CD4-positive, alpha-beta memory T cell (primary cell): ENCODE results near the gene CHSY1. TPM values are rescaled to one million over a fixed set of nuclear protein-coding genes. Genes with fewer than 3 reads are reported as not detected.

Experiments
- CTCF ChIA-PET: fragments of 350-600 bp; sonication (Branson Sonifier 250); formaldehyde crosslinking; loops from one replicate; lab custom pipeline; 2021; ENCODE audit warnings: inconsistent platforms; ENCODE audit not compliant: partially characterized antibody; lab: Charles Lee
- POLR2A ChIA-PET: fragments of 350-600 bp; sonication (Branson Sonifier 250); formaldehyde crosslinking; loops from one replicate; lab custom pipeline; 2021; ENCODE audit not compliant: partially characterized antibody; lab: Charles Lee
- DNase-seq, 5 donors: peaks; one replicate each; pipeline versions ENCODE4 v3.0.0 to v3.0.0-alpha.2; 2020 to 2022; ENCODE audit warnings: mixed read lengths in 1 of 5
- H3K27ac ChIP-seq: one replicate; pipeline ENCODE4 v1.7.0; 2013; ENCODE audit warnings: low read depth, low read length
- H3K27me3 ChIP-seq: 2 replicates; pipeline ENCODE4 v1.7.0; 2013; ENCODE audit warnings: mild to moderate bottlenecking, low read length, moderate library complexity; ENCODE audit not compliant: insufficient read depth
- H3K36me3 ChIP-seq: 2 replicates; pipeline ENCODE4 v1.7.0; 2013; ENCODE audit warnings: mild to moderate bottlenecking, low read length, moderate library complexity; ENCODE audit not compliant: insufficient read depth
- H3K4me1 ChIP-seq: 2 replicates; pipeline ENCODE4 v1.7.0; 2013; ENCODE audit warnings: mild to moderate bottlenecking, low read length, moderate library complexity; ENCODE audit not compliant: insufficient read depth
- H3K4me3 ChIP-seq, 2 donors: one replicate each; pipeline ENCODE4 v1.7.0; 2013; ENCODE audit warnings: low read length in 2 of 2, mild to moderate bottlenecking in 1 of 2
- H3K9me3 ChIP-seq, 2 donors: one replicate each; pipeline ENCODE4 v1.7.0; 2013; ENCODE audit warnings: low read length in 2 of 2, control low read depth in 1 of 2; ENCODE audit not compliant: control insufficient read depth in 1 of 2
- H3K27ac Mint-ChIP-seq, 7 donors: one replicate each; pipeline ENCODE4 v1.8.0; 2020 to 2021; ENCODE audit warnings: mixed read lengths in 7 of 7, mild to moderate bottlenecking in 6 of 7, inconsistent platforms in 3 of 7, moderate library complexity in 3 of 7
- H3K27me3 Mint-ChIP-seq, 2 donors: one replicate each; pipeline ENCODE4 v1.8.0; 2020 to 2021; ENCODE audit warnings: mixed read lengths in 2 of 2
- H3K36me3 Mint-ChIP-seq, 2 donors: one replicate each; pipeline ENCODE4 v1.8.0; 2020 to 2021; ENCODE audit warnings: mixed read lengths in 2 of 2, inconsistent platforms in 1 of 2, mild to moderate bottlenecking in 1 of 2
- H3K4me1 Mint-ChIP-seq, 4 donors: one replicate each; pipeline ENCODE4 v1.8.0; 2020 to 2021; ENCODE audit warnings: mixed read lengths in 4 of 4, mild to moderate bottlenecking in 1 of 4
- H3K4me3 Mint-ChIP-seq, 8 donors: one replicate each; pipeline ENCODE4 v1.8.0; 2020 to 2021; ENCODE audit warnings: mixed read lengths in 8 of 8, mild to moderate bottlenecking in 7 of 8, moderate library complexity in 6 of 8, inconsistent platforms in 3 of 8
- H3K9me3 Mint-ChIP-seq, 8 donors: one replicate each; pipeline ENCODE4 v1.8.0; 2020 to 2021; ENCODE audit warnings: mixed read lengths in 8 of 8, mild to moderate bottlenecking in 5 of 8, inconsistent platforms in 3 of 8, moderate library complexity in 1 of 8
- intact Hi-C: fragments of 100-400 bp; cut with micrococcal nuclease; formaldehyde crosslinking; loops from one replicate; pipeline ENCODE4 v1.15.1; 2023
- polyA plus RNA-seq, 2 donors: library from polyadenylated mRNA; unstranded; fragments of 300-500 nt; fragmentation: Illumina TruSeq; gene quantifications; one replicate each; pipeline ENCODE4 v1.2.3, GENCODE V29; 2021
- total RNA-seq, 2 experiments: library from RNA; stranded (reverse); gene quantifications; one replicate each; pipeline ENCODE4 v1.2.3, GENCODE V29; 2021

Gene CHSY1
- total and polyA plus RNA-seq, 4 experiments from 2014 or later = 0.64 to 11.9 (median 6.9) TPM

GRCh38 chr15:101267320-101268104, 15.7 kb upstream of the CHSY1 start:
- H3K27me3 ChIP-seq = no peaks in the 10 kb centered on the region
- no peaks in the 10 kb centered on the region for H3K27me3 Mint-ChIP-seq
- H3K27ac ChIP-seq = no peak overlapping the region
- no peak overlapping the region for H3K4me3 Mint-ChIP-seq
- ChIA-PET POLR2A (interaction anchor here (1.0 to 1.9 kb wide), 4 partner anchors 11 to 27 kb away, joined by 4 to 10 read pairs (median 4); partner anchors contain the start of genes CHSY1 and SNRPA1), CTCF (interaction anchor here (0.5 to 2.0 kb wide), 7 partner anchors 9 to 374 kb away, joined by 3 to 12 read pairs (median 4); no protein-coding TSS in a partner anchor)
- DNase-seq = no peak
- H3K36me3 Mint-ChIP-seq = peaks cover 24 to 38% of the 10 kb centered on the region in 2 donors
- no peak overlapping the region for H3K4me3 ChIP-seq
- intact Hi-C loops = no loop called here
- H3K27ac Mint-ChIP-seq = peak overlapping the region in 2 of 7 donors; percentile 32 to 72
- no peaks in the 10 kb centered on the region for H3K9me3 ChIP-seq
- H3K36me3 ChIP-seq = peaks cover 22% of the 10 kb centered on the region
- H3K4me1 Mint-ChIP-seq = no peaks in the 10 kb centered on the region
- H3K4me1 ChIP-seq = no peaks in the 10 kb centered on the region
- no peaks in the 10 kb centered on the region for H3K9me3 Mint-ChIP-seq

DNA sequence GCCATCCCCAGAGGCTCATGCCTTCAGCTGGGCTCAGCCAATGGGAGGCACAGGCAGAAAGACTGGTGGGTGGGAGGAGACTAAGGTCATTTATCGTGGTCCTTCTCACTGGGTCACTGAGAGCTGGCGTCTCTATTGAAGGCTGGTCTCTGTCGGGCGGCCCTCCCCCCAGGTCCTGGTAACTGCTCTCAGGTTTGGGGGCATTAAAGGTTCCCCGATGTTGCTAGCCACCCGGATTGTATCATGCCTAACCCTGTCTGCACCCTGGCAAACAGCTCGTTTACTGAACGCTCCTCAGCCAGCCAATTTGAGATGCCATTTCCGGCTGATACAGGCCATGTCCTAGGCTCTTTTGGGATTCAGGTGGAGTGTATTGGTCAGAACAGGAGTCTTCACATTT, 14.9 kb upstream of the CHSY1 start:
- no peak overlapping the region for H3K27ac ChIP-seq
- ChIA-PET POLR2A (interaction anchor here (1.6 to 1.9 kb wide), 2 partner anchors 12 to 28 kb away, joined by 4 to 10 read pairs; partner anchors contain the start of gene SNRPA1), CTCF (interaction anchor here (1.3 to 2.0 kb wide), 4 partner anchors 8 to 374 kb away, joined by 4 to 12 read pairs (median 6); no protein-coding TSS in a partner anchor)
- H3K27ac Mint-ChIP-seq = peak overlapping the region in 2 of 7 donors; percentile 32 to 72
- intact Hi-C loops = no loop called here
- peaks cover 15% of the 10 kb centered on the region for H3K36me3 ChIP-seq
- no peaks in the 10 kb centered on the region for H3K4me1 ChIP-seq
- DNase-seq = no peak
- no peaks in the 10 kb centered on the region for H3K27me3 ChIP-seq
- H3K9me3 ChIP-seq = no peaks in the 10 kb centered on the region
- peaks cover 0 to 3% of the 10 kb centered on the region in 2 donors for H3K27me3 Mint-ChIP-seq
- peaks cover 19 to 31% of the 10 kb centered on the region in 2 donors for H3K36me3 Mint-ChIP-seq
- no peak overlapping the region for H3K4me3 Mint-ChIP-seq
- no peak overlapping the region for H3K4me3 ChIP-seq
- H3K4me1 Mint-ChIP-seq = no peaks in the 10 kb centered on the region
- H3K9me3 Mint-ChIP-seq = no peaks in the 10 kb centered on the region

DNA sequence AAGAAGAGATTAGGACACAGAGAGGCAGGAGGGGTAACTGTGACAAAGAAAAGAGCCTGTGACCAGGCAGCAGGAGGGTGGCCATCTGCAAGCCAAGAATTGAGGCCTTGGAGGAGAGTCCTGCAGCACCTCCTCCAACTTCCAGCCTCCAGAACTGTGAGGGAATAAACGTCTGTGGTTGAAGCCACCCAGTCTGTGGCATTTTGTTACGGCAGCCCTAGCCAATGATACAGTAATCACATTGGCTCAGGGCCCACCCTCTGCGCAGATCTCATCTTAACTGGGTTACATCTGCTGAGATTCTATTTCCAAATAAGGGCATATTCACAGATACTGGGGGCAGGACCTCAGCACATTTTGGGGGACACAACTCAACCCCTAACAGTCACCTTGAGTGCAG, 14.2 kb upstream of the CHSY1 start:
- CTCF ChIA-PET = interaction anchor here (2.0 kb wide), 2 partner anchors 7 to 375 kb away, joined by 5 to 8 read pairs; no protein-coding TSS in a partner anchor
- POLR2A ChIA-PET = no interaction called here
- no peak overlapping the region for H3K27ac ChIP-seq
- Mint-ChIP-seq H3K9me3 (no peaks in the 10 kb centered on the region), H3K27ac (no peak overlapping the region), H3K4me1 (no peaks in the 10 kb centered on the region), H3K4me3 (no peak overlapping the region), H3K36me3 (peaks cover 11 to 24% of the 10 kb centered on the region in 2 donors), H3K27me3 (peaks cover 0 to 3% of the 10 kb centered on the region in 2 donors)
- DNase-seq = no peak
- no peaks in the 10 kb centered on the region for H3K9me3 ChIP-seq
- peaks cover 7% of the 10 kb centered on the region for H3K36me3 ChIP-seq
- no peak overlapping the region for H3K4me3 ChIP-seq
- intact Hi-C loops = no loop called here
- H3K27me3 ChIP-seq = no peaks in the 10 kb centered on the region
- no peaks in the 10 kb centered on the region for H3K4me1 ChIP-seq

DNA sequence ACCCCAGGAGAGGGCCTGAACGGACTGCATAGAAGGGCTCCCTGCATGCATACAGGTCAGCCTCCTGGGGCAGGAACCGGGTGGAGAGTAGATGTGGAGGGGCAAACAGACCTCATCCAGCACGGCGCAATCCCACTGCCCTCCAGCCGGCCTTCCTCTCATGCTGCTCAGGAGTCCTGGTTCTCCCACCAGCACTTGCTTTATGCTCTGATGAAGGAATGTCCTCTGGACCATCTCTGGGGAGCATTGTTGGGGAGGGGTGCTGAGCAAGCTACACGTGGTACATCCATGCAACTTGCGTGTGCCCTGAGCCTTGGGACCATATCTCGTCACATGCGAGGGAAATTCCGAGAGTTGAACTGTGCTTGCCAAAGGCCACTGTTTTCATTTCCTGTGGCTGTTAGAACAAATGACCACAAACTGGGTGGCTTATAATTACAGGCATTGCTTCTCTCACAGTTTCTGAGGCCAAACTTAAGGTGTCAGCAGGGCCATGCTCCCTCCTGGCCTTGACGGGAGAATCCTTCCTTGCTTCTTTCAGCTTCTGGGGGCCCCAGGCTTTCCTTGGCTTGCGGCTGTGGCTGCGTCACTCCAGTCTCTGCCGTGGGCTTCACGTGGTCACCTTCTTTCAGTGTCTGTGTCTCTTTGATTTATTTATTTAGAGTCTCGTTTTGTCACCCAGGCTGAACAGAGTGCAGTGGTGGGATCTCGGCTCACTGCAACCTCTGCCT, 13.2 kb upstream of the CHSY1 start:
- Histone ChIP-seq H3K9me3 (no peaks in the 10 kb centered on the region), H3K27ac (no peak overlapping the region), H3K36me3 (no peaks in the 10 kb centered on the region), H3K4me1 (no peaks in the 10 kb centered on the region), H3K4me3 (no peak overlapping the region), H3K27me3 (no peaks in the 10 kb centered on the region)
- H3K27ac Mint-ChIP-seq = no peak overlapping the region
- peaks cover 6 to 16% of the 10 kb centered on the region in 2 donors for H3K36me3 Mint-ChIP-seq
- DNase-seq = no peak
- ChIA-PET CTCF (no interaction called here), POLR2A (no interaction called here)
- peaks cover 0 to 3% of the 10 kb centered on the region in 2 donors for H3K27me3 Mint-ChIP-seq
- intact Hi-C loops = no loop called here
- no peak overlapping the region for H3K4me3 Mint-ChIP-seq
- H3K9me3 Mint-ChIP-seq = no peaks in the 10 kb centered on the region
- H3K4me1 Mint-ChIP-seq = no peaks in the 10 kb centered on the region

GRCh38 chr15:101264011-101264410, 12.2 kb upstream of the CHSY1 start:
- peaks cover 0 to 6% of the 10 kb centered on the region in 2 donors for H3K27me3 Mint-ChIP-seq
- CTCF ChIA-PET = no interaction called here
- H3K27ac ChIP-seq = no peak overlapping the region
- DNase-seq = no peak
- intact Hi-C loops = no loop called here
- no peaks in the 10 kb centered on the region for H3K27me3 ChIP-seq
- no peaks in the 10 kb centered on the region for H3K9me3 ChIP-seq
- H3K4me3 Mint-ChIP-seq = no peak overlapping the region
- POLR2A ChIA-PET = no interaction called here
- H3K4me1 Mint-ChIP-seq = no peaks in the 10 kb centered on the region
- no peak overlapping the region for H3K4me3 ChIP-seq
- no peaks in the 10 kb centered on the region for H3K36me3 ChIP-seq
- peaks cover 0 to 5% of the 10 kb centered on the region in 2 donors for H3K36me3 Mint-ChIP-seq
- H3K4me1 ChIP-seq = no peaks in the 10 kb centered on the region
- H3K27ac Mint-ChIP-seq = no peak overlapping the region
- H3K9me3 Mint-ChIP-seq = no peaks in the 10 kb centered on the region

- DNase-seq = no peak
- Histone ChIP-seq H3K4me1 (no peaks in the 10 kb centered on the region), H3K36me3 (no peaks in the 10 kb centered on the region), H3K27ac (no peak overlapping the region), H3K9me3 (no peaks in the 10 kb centered on the region), H3K4me3 (no peak overlapping the region), H3K27me3 (no peaks in the 10 kb centered on the region)
- Mint-ChIP-seq H3K27me3 (peaks cover 0 to 6% of the 10 kb centered on the region in 2 donors), H3K27ac (no peak overlapping the region), H3K4me1 (peaks cover 0 to 3% (median 0%) of the 10 kb centered on the region in 4 donors), H3K36me3 (no peaks in the 10 kb centered on the region), H3K4me3 (no peak overlapping the region), H3K9me3 (no peaks in the 10 kb centered on the region)
- intact Hi-C loops = no loop called here
- CTCF ChIA-PET = interaction anchor here (1.0 to 3.9 kb wide), 5 partner anchors 169 to 254 kb away, joined by 3 to 12 read pairs (median 4); no protein-coding TSS in a partner anchor
- POLR2A ChIA-PET = interaction anchor here (0.6 kb wide), 1 partner anchor 11 kb away, joined by 3 read pairs; the partner anchor contains the start of gene CHSY1
Measured at GRCh38 chr15:101262551-101262950, 10.7 kb upstream of the CHSY1 start.
